OCI-LY1 (cell line): ENCODE measurements around the gene ZNF135.

Source experiments
- EZH2 ChIP-seq: fragments of 200-600 bp; sonication (generic), shearing (Covaris generic); IDR thresholded peaks from 2 replicates; pipeline ENCODE4 v1.8.0; 2017; ENCODE audit warnings: borderline replicate concordance, mixed run types, mild to moderate bottlenecking, antibody characterized with exemption, low read length, moderate library complexity, mixed read lengths
- TF ChIP-seq, protein P1 (sequence below): fragments of 200-600 bp; sonication (generic), shearing (Covaris generic); IDR thresholded peaks from 2 replicates; pipeline ENCODE4 v1.5.1; 2017; ENCODE audit warnings: mild to moderate bottlenecking, antibody characterized with exemption, low read length, moderate library complexity, mixed read lengths

DNA sequence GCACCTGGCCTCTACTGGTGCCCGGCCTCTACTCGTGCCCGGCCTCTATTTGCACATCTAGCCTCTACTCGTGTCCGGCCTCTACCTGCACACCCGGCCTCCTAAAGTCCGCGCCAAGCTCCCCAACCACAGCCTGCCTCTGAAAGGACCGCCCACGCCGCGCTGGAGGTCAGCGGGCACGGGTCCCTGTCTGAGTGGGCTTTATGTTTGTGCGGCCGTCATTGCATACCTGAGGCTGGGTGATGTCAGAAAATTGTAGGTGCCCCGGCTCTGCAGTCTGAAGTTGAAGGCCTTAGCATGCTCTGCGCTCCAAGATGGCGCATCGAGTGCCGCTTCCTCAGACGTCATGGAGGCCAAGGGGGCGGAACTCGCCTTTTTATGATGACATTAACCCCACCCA, 1.1 kb downstream of the ZNF135 start:
- TF ChIP-seq, protein P1, sequence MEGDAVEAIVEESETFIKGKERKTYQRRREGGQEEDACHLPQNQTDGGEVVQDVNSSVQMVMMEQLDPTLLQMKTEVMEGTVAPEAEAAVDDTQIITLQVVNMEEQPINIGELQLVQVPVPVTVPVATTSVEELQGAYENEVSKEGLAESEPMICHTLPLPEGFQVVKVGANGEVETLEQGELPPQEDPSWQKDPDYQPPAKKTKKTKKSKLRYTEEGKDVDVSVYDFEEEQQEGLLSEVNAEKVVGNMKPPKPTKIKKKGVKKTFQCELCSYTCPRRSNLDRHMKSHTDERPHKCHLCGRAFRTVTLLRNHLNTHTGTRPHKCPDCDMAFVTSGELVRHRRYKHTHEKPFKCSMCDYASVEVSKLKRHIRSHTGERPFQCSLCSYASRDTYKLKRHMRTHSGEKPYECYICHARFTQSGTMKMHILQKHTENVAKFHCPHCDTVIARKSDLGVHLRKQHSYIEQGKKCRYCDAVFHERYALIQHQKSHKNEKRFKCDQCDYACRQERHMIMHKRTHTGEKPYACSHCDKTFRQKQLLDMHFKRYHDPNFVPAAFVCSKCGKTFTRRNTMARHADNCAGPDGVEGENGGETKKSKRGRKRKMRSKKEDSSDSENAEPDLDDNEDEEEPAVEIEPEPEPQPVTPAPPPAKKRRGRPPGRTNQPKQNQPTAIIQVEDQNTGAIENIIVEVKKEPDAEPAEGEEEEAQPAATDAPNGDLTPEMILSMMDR = no peak
- no peak for TF ChIP-seq EZH2
